HCT116 (cell line): ENCODE data around the gene TXNRD3. TPM values are rescaled to one million over a fixed set of nuclear protein-coding genes. Genes with fewer than 3 reads are reported as not detected.

Experiments used
- ATAC-seq: fragments of 200-7000 bp; cut with Tn5 transposase; 2 replicates; pipeline ENCODE4 v1.9.1; 2020; ENCODE audit warnings: mild to moderate bottlenecking, moderate library complexity
- BruUV-seq: library from RNA; stranded (reverse); fragments of 400-500 nt; replicated peaks from 2 replicates; lab custom pipeline; 2021; lab: Mats Ljungman, UMichigan
- CTCF ChIA-PET: fragments of 300-600 bp; sonication (Branson Sonifier 250); formaldehyde crosslinking; loops from one replicate; lab custom pipeline; 2021; ENCODE audit warnings: antibody characterized with exemption; lab: Charles Lee
- POLR2A ChIA-PET: fragments of 300-600, 350-600 bp; sonication (Branson Sonifier 250); formaldehyde crosslinking; loops from one replicate; lab custom pipeline; 2021; ENCODE audit warnings: antibody characterized with exemption; lab: Charles Lee
- RAD21 ChIA-PET, 2 experiments: fragments of 300-600 bp; sonication (Branson Sonifier 250); formaldehyde crosslinking; loops; one replicate each; lab custom pipeline; 2023; ENCODE audit warnings: low total read pairs in 2 of 2; ENCODE audit not compliant: uncharacterized antibody in 2 of 2, unreplicated experiment in 2 of 2, low non-redundant PET in 1 of 2; lab: Charles Lee
- DNase-seq: peaks from one replicate; pipeline ENCODE4 v3.0.0-alpha.2; 2010; ENCODE audit warnings: low read depth, low spot score
- H2AFZ ChIP-seq: fragments of 200-600 bp; shearing (Covaris generic), sonication (generic); 2 replicates; pipeline ENCODE4 v1.6.1; 2017; ENCODE audit warnings: low read depth, mixed run types, mixed read lengths, antibody characterized with exemption, low read length; ENCODE audit not compliant: poor library complexity, severe bottlenecking
- H3K27ac ChIP-seq: 2 replicates; pipeline ENCODE4 v1.5.1; 2012; ENCODE audit warnings: low read depth, low read length
- H3K27me3 ChIP-seq: fragments of 200-600 bp; sonication (generic); 2 replicates; pipeline ENCODE4 v1.6.1; 2016; ENCODE audit warnings: mixed run types, low read length, mixed read lengths; ENCODE audit not compliant: insufficient read depth
- H3K36me3 ChIP-seq, 2 experiments: fragments of 200-500 bp in 1 of 2; fragments of 200-600 bp in 1 of 2; sonication (Bioruptor generic) in 1 of 2; sonication (generic) in 1 of 2; 2 replicates each; pipeline versions ENCODE4 v1.5.1 to v1.6.1; 2014 to 2016; ENCODE audit warnings: low read length in 2 of 2, inconsistent platforms in 1 of 2, mixed read lengths in 1 of 2, mixed run types in 1 of 2; ENCODE audit not compliant: insufficient read depth in 2 of 2, control insufficient read depth in 1 of 2
- H3K4me1 ChIP-seq, 2 experiments: fragments of 200-600 bp in 1 of 2; sonication (generic) in 1 of 2; 2 replicates each; pipeline versions ENCODE4 v1.5.1 to v1.6.1; 2012 to 2017; ENCODE audit warnings: low read length in 2 of 2, inconsistent platforms in 1 of 2, mild to moderate bottlenecking in 1 of 2, mixed read lengths in 1 of 2, mixed run types in 1 of 2, moderate library complexity in 1 of 2; ENCODE audit not compliant: insufficient read depth in 2 of 2, control insufficient read depth in 1 of 2
- H3K4me2 ChIP-seq: fragments of 200-600 bp; sonication (generic); 2 replicates; pipeline ENCODE4 v1.6.1; 2017; ENCODE audit warnings: mixed run types, low read length, mixed read lengths
- H3K4me3 ChIP-seq, 2 experiments: fragments of 200-600 bp in 1 of 2; sonication (generic) in 1 of 2; replicated peaks in 1 of 2; 2 replicates each; pipeline ENCODE4 v1.5.1; 2011 to 2016; ENCODE audit warnings: low read length in 2 of 2, control low read depth in 1 of 2, low read depth in 1 of 2, mild to moderate bottlenecking in 1 of 2, mixed read lengths in 1 of 2, mixed run types in 1 of 2
- H3K79me2 ChIP-seq: fragments of 200-600 bp; sonication (generic); 2 replicates; pipeline ENCODE4 v1.6.1; 2017; ENCODE audit warnings: mild to moderate bottlenecking, mixed run types, low read length, moderate library complexity, mixed read lengths; ENCODE audit not compliant: insufficient read depth
- H3K9ac ChIP-seq: fragments of 200-600 bp; sonication (generic); 2 replicates; pipeline ENCODE4 v1.6.1; 2016; ENCODE audit warnings: low read length, mixed read lengths
- H3K9me2 ChIP-seq: fragments of 200-600 bp; sonication (generic), shearing (Covaris generic); 2 replicates; pipeline ENCODE4 v1.6.1; 2017; ENCODE audit warnings: mixed run types, mild to moderate bottlenecking, moderate library complexity; ENCODE audit not compliant: insufficient read depth
- H3K9me3 ChIP-seq, 2 experiments: fragments of 200-500 bp in 1 of 2; fragments of 200-600 bp in 1 of 2; sonication (Bioruptor generic) in 1 of 2; sonication (generic) in 1 of 2; 2 replicates each; pipeline ENCODE4 v1.6.1; 2014 to 2017; ENCODE audit warnings: low read length in 2 of 2, mixed read lengths in 2 of 2, inconsistent platforms in 1 of 2, low read depth in 1 of 2, mild to moderate bottlenecking in 1 of 2, mixed run types in 1 of 2, moderate library complexity in 1 of 2; ENCODE audit not compliant: control insufficient read depth in 1 of 2, insufficient read depth in 1 of 2
- H4K20me1 ChIP-seq: fragments of 200-600 bp; sonication (generic), shearing (Covaris generic); 2 replicates; pipeline ENCODE4 v1.6.1; 2017; ENCODE audit warnings: mixed run types, mild to moderate bottlenecking, moderate library complexity; ENCODE audit not compliant: insufficient read depth
- CEBPB ChIP-seq: IDR thresholded peaks from 2 replicates; pipeline ENCODE4 v1.6.1; 2012; ENCODE audit warnings: low read depth
- JUND ChIP-seq: IDR thresholded peaks from 2 replicates; pipeline ENCODE4 v1.6.1; 2012
- MAX ChIP-seq: IDR thresholded peaks from 2 replicates; pipeline ENCODE4 v1.6.1; 2012
- RAD21 ChIP-seq: IDR thresholded peaks from 2 replicates; pipeline ENCODE4 v1.6.1; 2012; ENCODE audit warnings: low read depth, mild to moderate bottlenecking
- TCF7L2 ChIP-seq: IDR thresholded peaks from 2 replicates; pipeline ENCODE4 v1.7.0; 2011; ENCODE audit warnings: borderline replicate concordance, inconsistent platforms; ENCODE audit not compliant: insufficient read depth, insufficient read length; ENCODE audit errors: extremely low read depth
- YY1 ChIP-seq: IDR thresholded peaks from 2 replicates; pipeline ENCODE4 v1.6.1; 2011; ENCODE audit warnings: low read length, low read depth, moderate library complexity, mild to moderate bottlenecking; ENCODE audit not compliant: insufficient replicate concordance; ENCODE audit errors: extremely low read depth
- ZBTB33 ChIP-seq: IDR thresholded peaks from 2 replicates; pipeline ENCODE4 v1.6.1; 2011; ENCODE audit warnings: mild to moderate bottlenecking, low read length, moderate library complexity; ENCODE audit not compliant: insufficient replicate concordance; ENCODE audit errors: extremely low read depth
- intact Hi-C: fragments of 100-400 bp; cut with micrococcal nuclease; formaldehyde crosslinking; loops from 2 replicates; pipeline ENCODE4 v1.10.0; 2022
- total RNA-seq: library from RNA; stranded (reverse); gene quantifications from one replicate; pipeline ENCODE4 v1.2.1, GENCODE V29; 2021; ENCODE audit not compliant: unreplicated experiment

The TXNRD3 gene
- total RNA-seq, 1 experiment from 2014 or later: 19.3 TPM

GRCh38 chr3:126668450-126669401, 13.8 kb upstream of the TXNRD3 start:
- Histone ChIP-seq H3K9ac (no peak overlapping the region), H4K20me1 (no peaks in the 10 kb centered on the region), H3K27ac (no peak overlapping the region), H3K9me2 (no peaks in the 10 kb centered on the region), H3K4me2 (no peak overlapping the region), H3K27me3 (no peaks in the 10 kb centered on the region), H3K4me3 (no peak overlapping the region), H2AFZ (no peak overlapping the region), H3K36me3 (no peaks in the 10 kb centered on the region), H3K4me1 (no peaks in the 10 kb centered on the region), H3K9me3 (no peaks in the 10 kb centered on the region; a peak in 1 of 4 replicates), H3K79me2 (no peaks in the 10 kb centered on the region)
- ATAC-seq: no peak
- TF ChIP-seq YY1: no peak
- no peak for TF ChIP-seq MAX
- no peak for TF ChIP-seq RAD21
- TF ChIP-seq ZBTB33: no peak
- TF ChIP-seq CEBPB: no peak
- no peak for TF ChIP-seq TCF7L2
- TF ChIP-seq JUND: no peak
- DNase-seq: no peak
- RAD21 ChIA-PET: no interaction called here
- CTCF ChIA-PET: no interaction called here
- no TSS peak for BruUV-seq
- POLR2A ChIA-PET: no interaction called here
- intact Hi-C loops: loop anchor here (10.0 kb wide), 1 partner anchor 144 kb away; the partner anchor contains the start of gene CHST13
